Right kidney (tissue), 9 donors: ENCODE data around the gene PROC.

ENCODE experiments used
- DNase-seq: peaks from one replicate; pipeline ENCODE4 v3.0.0-alpha.2; 2016
- long read RNA-seq, 8 donors: transcript quantifications; one replicate each; lab custom pipeline, GENCODE V29; 2026

Gene PROC
- long read RNA-seq, donor 1 = 0 reads
- long read RNA-seq, donor 2 = 0 reads
- long read RNA-seq, donor 3 = 0 reads
- long read RNA-seq, donor 4 = 0 reads
- long read RNA-seq, donor 5 = 0 reads
- long read RNA-seq, donor 6 = 0 reads
- long read RNA-seq, donor 7 = 0 reads
- long read RNA-seq, donor 8 = 0 reads

GRCh38 chr2:127418300-127419111 is at the start of gene PROC:
Gene PROC, plus strand, starts transcription at chr2:127418427. Its CDS starts 1,516 bp downstream, at chr2:127419943.
- DNase-seq = no peak

DNA sequence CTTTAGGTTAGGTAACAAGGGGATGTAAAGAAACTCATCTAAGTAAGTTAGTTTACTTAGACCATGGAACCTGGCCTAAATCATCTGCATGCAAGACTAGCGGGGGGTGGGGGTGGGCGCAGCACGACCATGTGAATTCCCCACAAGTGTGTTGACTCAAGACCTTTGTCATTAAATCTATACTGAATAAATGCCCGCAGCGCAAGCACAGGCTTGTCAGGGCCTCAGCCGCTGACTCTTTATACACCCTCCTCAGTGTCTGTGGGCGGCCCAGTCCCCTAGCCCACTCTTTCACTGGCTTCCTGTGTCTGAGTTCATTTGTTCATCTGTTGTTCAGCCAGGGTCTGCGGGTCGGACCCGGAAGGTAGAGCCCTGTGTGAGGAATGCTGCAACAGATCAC is 48.2 kb upstream of the PROC start:
- no peak for DNase-seq

GRCh38 chr2:127371037-127371436 is 47.2 kb upstream of the PROC start:
- no peak for DNase-seq

- DNase-seq = no peak
Observed at GRCh38 chr2:127373362-127374083, 44.7 kb upstream of the PROC start.

DNA sequence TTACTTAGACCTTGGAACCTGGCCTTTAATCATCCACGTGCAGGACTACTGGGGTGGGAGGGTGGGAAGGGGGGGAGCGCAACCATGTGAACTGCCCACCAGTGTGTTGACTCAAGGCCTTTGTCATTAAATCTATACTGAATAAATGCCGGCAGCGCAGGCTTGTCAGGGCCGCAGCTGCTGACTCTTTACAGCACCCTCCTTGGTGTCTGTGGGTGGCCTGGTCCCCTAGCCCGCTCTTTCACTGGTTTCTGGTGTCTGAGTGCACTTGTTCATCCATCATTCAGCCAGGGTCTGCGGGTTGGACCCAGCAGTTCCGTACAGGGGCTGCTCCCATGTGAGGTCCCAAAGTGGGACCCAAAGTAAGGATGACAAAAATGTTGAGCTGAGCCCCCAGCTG is 42.0 kb upstream of the PROC start:
- no peak for DNase-seq

GRCh38 chr2:127377262-127377661 is 41.0 kb upstream of the PROC start:
- DNase-seq = no peak

- no peak for DNase-seq
Observed at GRCh38 chr2:127378720-127379119, 39.5 kb upstream of the PROC start.

GRCh38 chr2:127379712-127380355 is 38.4 kb upstream of the PROC start:
- DNase-seq = no peak

DNA sequence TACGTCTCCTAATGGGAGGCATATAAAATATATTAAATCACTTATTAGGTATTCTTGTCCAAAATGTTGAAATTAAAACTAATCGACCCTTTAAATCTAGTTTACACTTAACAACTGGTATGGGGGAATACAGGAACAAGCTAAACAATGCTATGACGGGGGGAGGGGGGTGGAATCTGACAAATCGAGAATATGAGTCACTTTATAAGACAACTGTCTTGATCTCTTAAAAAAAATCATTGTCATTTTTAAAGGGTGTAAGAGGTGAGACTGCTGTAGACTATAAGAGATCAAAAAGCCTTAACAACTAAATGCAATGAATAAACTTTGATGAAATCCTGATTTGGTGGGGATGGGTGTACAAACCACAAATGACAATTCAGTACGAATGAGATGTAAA is 36.5 kb upstream of the PROC start:
- DNase-seq = no peak

- no peak for DNase-seq
Observed at GRCh38 chr2:127382831-127383230, 35.4 kb upstream of the PROC start.

DNA sequence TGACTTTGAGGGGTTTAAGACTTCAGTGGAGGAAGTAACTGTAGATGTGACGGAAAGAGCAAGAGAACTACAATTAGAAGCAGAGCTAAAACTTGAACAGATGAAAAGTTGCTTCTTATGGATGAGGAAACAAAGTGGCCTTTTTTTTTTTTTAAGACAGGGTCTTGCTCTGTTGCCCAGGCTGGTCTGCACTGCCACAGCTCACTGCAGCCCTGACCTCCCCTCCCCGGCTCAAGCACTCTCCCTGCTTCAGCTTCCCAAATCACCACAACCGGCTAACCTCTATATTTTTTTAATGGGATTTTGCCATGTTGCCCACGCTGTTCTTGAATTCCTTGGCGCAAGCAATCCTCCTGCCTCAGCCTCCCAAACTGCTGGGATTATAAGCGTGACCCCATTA is 33.7 kb upstream of the PROC start:
- DNase-seq = no peak

DNA sequence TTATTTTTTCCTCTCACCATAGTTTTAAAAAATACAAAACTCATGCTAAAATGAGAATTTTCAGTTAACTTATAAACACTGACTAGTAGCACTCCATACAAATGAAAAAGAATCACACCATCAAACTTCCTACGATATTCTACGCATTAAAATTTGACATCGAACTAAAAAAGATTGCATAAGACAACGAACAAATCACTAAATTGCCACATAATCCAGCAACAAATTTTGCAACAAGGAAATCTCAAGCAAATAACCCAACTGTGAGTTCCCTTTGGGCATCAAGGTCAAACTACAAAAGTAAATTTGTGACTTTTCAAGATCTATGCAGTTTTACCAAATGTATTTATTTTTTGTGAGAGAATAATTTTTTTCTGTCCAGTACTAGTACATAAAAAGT is 32.0 kb upstream of the PROC start:
- DNase-seq = no peak

DNA sequence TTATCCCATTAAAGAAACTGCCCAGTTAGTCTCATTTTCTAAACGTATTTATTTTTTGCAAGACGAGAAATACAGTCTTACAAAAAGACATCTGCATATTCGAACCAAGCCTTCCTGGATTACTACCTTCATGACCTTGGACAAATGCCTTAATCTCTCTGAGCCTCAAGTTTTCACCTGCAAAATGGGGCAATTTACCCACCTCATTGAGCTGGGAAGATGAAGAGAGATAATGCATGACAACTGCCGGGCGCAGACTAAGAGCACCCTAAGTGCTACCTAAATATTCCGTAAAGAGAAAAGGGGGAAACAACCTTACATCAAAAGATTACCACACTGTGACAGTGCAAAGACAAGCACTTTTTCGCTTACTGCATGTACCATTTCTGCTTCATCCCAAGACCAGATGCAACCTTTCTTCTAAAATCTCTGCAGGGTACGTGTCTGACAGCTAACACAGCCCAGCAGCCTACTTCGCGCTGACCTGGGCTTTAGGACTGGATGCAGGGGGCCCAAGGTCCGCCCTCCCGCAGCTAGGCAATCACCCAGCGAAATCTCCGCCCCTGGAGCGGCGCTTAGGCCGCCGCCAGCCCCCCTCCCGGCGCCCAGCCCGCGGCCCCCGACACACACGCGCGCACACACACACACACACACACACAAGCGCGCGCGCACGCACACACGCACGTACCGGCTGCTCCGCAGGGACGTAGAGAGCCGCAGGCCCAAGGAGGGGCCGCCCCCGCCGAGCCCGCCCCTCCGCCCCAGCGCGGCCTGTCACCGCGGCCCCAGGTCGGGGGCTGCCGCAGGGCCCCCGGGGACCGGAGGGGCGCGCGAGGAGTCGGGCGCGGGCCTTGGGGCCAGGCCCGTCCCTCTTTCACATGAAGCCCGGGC is 31.2 kb upstream of the PROC start:
- DNase-seq = peak; percentile 87

DNA sequence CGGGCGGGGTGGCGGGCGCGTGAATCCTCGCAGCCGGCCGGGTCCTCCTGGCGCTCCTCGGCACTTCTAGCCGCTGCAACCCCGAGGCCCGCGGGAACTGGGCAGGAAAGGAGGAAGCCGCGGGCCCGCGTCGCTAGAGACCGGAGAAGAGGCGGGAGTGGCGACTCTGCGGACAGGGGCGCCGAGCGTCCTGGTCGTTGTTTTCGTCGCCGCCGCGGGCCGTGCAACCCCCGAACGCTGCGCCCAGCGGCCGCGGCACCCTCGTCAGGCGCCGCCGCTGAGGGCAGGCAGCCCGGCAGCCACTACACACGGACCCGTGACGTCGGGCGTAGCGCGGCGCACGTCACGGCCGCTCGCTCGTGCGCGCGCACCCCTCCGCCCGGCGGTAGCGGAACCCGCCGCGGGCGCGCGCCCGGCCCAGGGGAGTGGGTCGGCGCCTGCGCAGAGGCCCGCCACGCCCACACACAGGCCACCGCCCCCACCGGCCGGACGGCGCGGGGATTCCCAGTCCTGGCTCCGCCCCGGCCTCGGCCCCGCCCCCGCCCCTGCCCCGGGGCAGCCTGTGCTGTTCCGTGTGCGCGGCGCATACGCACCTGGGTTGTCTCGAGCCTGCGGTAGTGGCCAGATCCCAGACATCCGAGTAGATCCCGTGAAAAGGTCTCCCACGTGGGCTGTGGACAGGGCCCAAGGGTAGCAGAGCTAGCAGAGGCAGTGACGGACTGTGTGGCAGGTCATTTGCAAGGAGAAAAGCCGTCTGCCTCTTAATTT is 30.4 kb upstream of the PROC start, which contains the start of gene MAP3K2:
Gene MAP3K2, minus strand, starts transcription at position 321 of the 768 bp plus-strand sequence. CDS start 44,846 bp downstream, outside the sequence.
- DNase-seq = peak; percentile 97

DNA sequence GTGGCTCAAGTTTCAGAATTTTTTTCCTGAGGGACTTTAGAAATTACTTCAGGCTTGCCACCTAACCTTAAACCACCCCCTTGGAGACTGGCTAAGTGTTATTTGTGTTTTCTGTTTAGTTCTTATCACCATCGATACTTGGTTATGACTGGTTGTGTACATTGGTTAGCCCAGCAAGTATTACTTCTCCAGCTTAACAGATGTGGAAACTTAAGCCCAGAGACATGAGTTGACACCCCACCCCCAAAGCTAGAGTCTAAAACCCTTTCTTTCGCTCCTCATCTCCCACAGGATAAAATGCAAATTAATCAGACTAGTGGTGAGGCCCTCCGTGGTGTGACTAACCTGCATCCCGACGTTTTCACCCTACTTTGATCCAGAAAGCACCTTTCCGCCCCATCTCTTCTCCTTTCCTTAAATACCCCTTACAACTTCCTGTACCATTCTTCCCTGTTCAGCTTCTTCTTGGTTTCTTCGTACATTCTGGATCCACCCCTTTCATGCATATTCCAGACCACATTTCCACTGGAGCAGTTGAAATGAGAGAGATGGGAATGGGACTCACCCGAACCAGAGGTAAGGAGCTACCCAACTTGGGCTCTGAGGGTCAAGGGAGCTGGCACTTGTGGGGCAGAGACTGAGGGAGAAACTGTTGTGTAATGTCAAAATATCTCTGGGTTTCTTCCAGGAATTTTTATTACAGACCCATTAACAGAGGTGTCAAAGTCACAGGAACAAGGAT is 29.6 kb upstream of the PROC start:
- DNase-seq = no peak

- no peak for DNase-seq
Observed at GRCh38 chr2:127389778-127390435, 28.3 kb upstream of the PROC start.

GRCh38 chr2:127392133-127392827 is 25.9 kb upstream of the PROC start:
- no peak for DNase-seq

GRCh38 chr2:127392828-127393578 is 25.2 kb upstream of the PROC start:
- DNase-seq = no peak
